IPS-18a (cell line): ENCODE measurements around the gene SPTAN1.
"Not testable (repeated sequence)": the region's sequence is repeated elsewhere in the genome, so short reads cannot be mapped to it uniquely, and the experiment has no call there.

Experiments used
- H3K27ac ChIP-seq: one replicate; pipeline ENCODE4 v1.5.1; 2013; ENCODE audit warnings: low read length
- H3K27me3 ChIP-seq: one replicate; pipeline ENCODE4 v1.6.1; 2013; ENCODE audit warnings: mild to moderate bottlenecking, low read length; ENCODE audit not compliant: control insufficient read depth, insufficient read depth
- H3K36me3 ChIP-seq: one replicate; pipeline ENCODE4 v1.6.1; 2013; ENCODE audit warnings: low read depth, low read length; ENCODE audit not compliant: control insufficient read depth
- H3K4me1 ChIP-seq: one replicate; pipeline ENCODE4 v1.6.1; 2013; ENCODE audit warnings: low read depth, low read length; ENCODE audit not compliant: control insufficient read depth
- H3K4me3 ChIP-seq: one replicate; pipeline ENCODE4 v1.5.1; 2013; ENCODE audit warnings: low read length
- H3K9ac ChIP-seq: one replicate; pipeline ENCODE4 v1.6.1; 2013; ENCODE audit warnings: mild to moderate bottlenecking, low read length, moderate library complexity
- H3K9me3 ChIP-seq: one replicate; pipeline ENCODE4 v1.6.1; 2013; ENCODE audit warnings: low read depth, low read length; ENCODE audit not compliant: control insufficient read depth

The SPTAN1 gene

GRCh38 chr9:128552153-128552743 lies at the start of gene SPTAN1:
Gene SPTAN1, plus strand, starts transcription at chr9:128552587. Its CDS starts 14,154 bp downstream, at chr9:128566741.
- H3K36me3 ChIP-seq = no peaks in the 10 kb centered on the region
- peaks cover 33% of the 10 kb centered on the region for H3K4me1 ChIP-seq
- no peak within 1 kb of the TSS for H3K27ac ChIP-seq
- H3K9ac ChIP-seq = peak within 1 kb of the TSS; percentile 64
- peaks cover 35% of the 10 kb centered on the region for H3K27me3 ChIP-seq
- no peaks in the 10 kb centered on the region for H3K9me3 ChIP-seq
- H3K4me3 ChIP-seq = peak within 1 kb of the TSS; percentile 87

- H3K27me3 ChIP-seq, H3K36me3 ChIP-seq, H3K27ac ChIP-seq, H3K9ac ChIP-seq, H3K9me3 ChIP-seq, H3K4me1 ChIP-seq, H3K4me3 ChIP-seq: not testable (repeated sequence)
Measured at GRCh38 chr9:128503415-128503825, 49.0 kb upstream of the SPTAN1 start.

GRCh38 chr9:128503870-128504269 lies 48.5 kb upstream of the SPTAN1 start:
- Histone ChIP-seq H3K9me3 (no peaks in the 10 kb centered on the region), H3K36me3 (no peaks in the 10 kb centered on the region), H3K4me1 (peaks cover 3% of the 10 kb centered on the region), H3K27ac (no peak overlapping the region), H3K9ac (no peak overlapping the region), H3K4me3 (peak overlapping the region; percentile 86), H3K27me3 (no peaks in the 10 kb centered on the region)

- Histone ChIP-seq H3K9ac (peak within 1 kb of the TSS; percentile 71), H3K27ac (no peak within 1 kb of the TSS), H3K9me3 (no peaks in the 10 kb centered on the region), H3K36me3 (no peaks in the 10 kb centered on the region), H3K4me3 (peak within 1 kb of the TSS; percentile 86), H3K4me1 (peaks cover 3% of the 10 kb centered on the region), H3K27me3 (no peaks in the 10 kb centered on the region)
Measured at GRCh38 chr9:128504485-128505413, 47.6 kb upstream of the SPTAN1 start, which contains the start of gene GLE1. Gene GLE1, plus strand, starts transcription at chr9:128504719. Its CDS starts 87 bp downstream, at chr9:128504806.

- Histone ChIP-seq H3K36me3 (no peaks in the 10 kb centered on the region), H3K4me1 (peaks cover 3% of the 10 kb centered on the region), H3K27ac (no peak overlapping the region), H3K4me3 (peak overlapping the region; percentile 86), H3K9me3 (no peaks in the 10 kb centered on the region), H3K9ac (peak overlapping the region; percentile 71), H3K27me3 (no peaks in the 10 kb centered on the region)
Measured at GRCh38 chr9:128505414-128505765, 47.0 kb upstream of the SPTAN1 start.

- H3K36me3 ChIP-seq, H3K4me3 ChIP-seq, H3K9me3 ChIP-seq, H3K27ac ChIP-seq, H3K9ac ChIP-seq, H3K4me1 ChIP-seq, H3K27me3 ChIP-seq: not testable (repeated sequence)
Measured at GRCh38 chr9:128505906-128506305, 46.5 kb upstream of the SPTAN1 start.

GRCh38 chr9:128512820-128513219 lies 39.6 kb upstream of the SPTAN1 start:
- peaks cover 9% of the 10 kb centered on the region for H3K36me3 ChIP-seq
- H3K9ac ChIP-seq = no peak overlapping the region
- no peaks in the 10 kb centered on the region for H3K9me3 ChIP-seq
- H3K4me1 ChIP-seq = no peaks in the 10 kb centered on the region
- H3K27me3 ChIP-seq = no peaks in the 10 kb centered on the region
- no peak overlapping the region for H3K27ac ChIP-seq
- H3K4me3 ChIP-seq = no peak overlapping the region

- H3K36me3 ChIP-seq = peaks cover 8% of the 10 kb centered on the region
- H3K4me1 ChIP-seq = no peaks in the 10 kb centered on the region
- no peaks in the 10 kb centered on the region for H3K9me3 ChIP-seq
- H3K9ac ChIP-seq = no peak overlapping the region
- no peak overlapping the region for H3K4me3 ChIP-seq
- H3K27ac ChIP-seq = no peak overlapping the region
- no peaks in the 10 kb centered on the region for H3K27me3 ChIP-seq
Measured at GRCh38 chr9:128521956-128522355, 30.4 kb upstream of the SPTAN1 start.

GRCh38 chr9:128523199-128523925 lies 29.0 kb upstream of the SPTAN1 start:
- no peaks in the 10 kb centered on the region for H3K27me3 ChIP-seq
- no peak overlapping the region for H3K27ac ChIP-seq
- H3K36me3 ChIP-seq = peaks cover 12% of the 10 kb centered on the region
- H3K4me3 ChIP-seq = no peak overlapping the region
- no peak overlapping the region for H3K9ac ChIP-seq
- no peaks in the 10 kb centered on the region for H3K4me1 ChIP-seq
- no peaks in the 10 kb centered on the region for H3K9me3 ChIP-seq

GRCh38 chr9:128526720-128527119 lies 25.7 kb upstream of the SPTAN1 start:
- Histone ChIP-seq H3K9me3 (no peaks in the 10 kb centered on the region), H3K36me3 (peaks cover 24% of the 10 kb centered on the region), H3K9ac (no peak overlapping the region), H3K27me3 (no peaks in the 10 kb centered on the region), H3K4me3 (no peak overlapping the region), H3K4me1 (no peaks in the 10 kb centered on the region), H3K27ac (no peak overlapping the region)

GRCh38 chr9:128528445-128529160 lies 23.8 kb upstream of the SPTAN1 start:
- Histone ChIP-seq H3K27me3 (no peaks in the 10 kb centered on the region), H3K4me3 (no peak overlapping the region), H3K4me1 (no peaks in the 10 kb centered on the region), H3K27ac (no peak overlapping the region), H3K9me3 (no peaks in the 10 kb centered on the region), H3K9ac (no peak overlapping the region), H3K36me3 (peaks cover 27% of the 10 kb centered on the region)
